Uterus (tissue), 2 donors: ENCODE data around the gene GALR1.

Source experiments
- CTCF ChIP-seq, 4 experiments: fragments of 200-600 bp in 2 of 4; fragments of 450-650 bp in 2 of 4; sonication (generic) in 2 of 4; IDR thresholded peaks; one replicate each; pipeline ENCODE4 v1.5.1; 2016 to 2019; ENCODE audit warnings: antibody characterized with exemption in 4 of 4, mild to moderate bottlenecking in 2 of 4, moderate library complexity in 1 of 4
- POLR2A ChIP-seq, 2 donors: fragments of 450-650 bp; IDR thresholded peaks; one replicate each; pipeline ENCODE4 v1.6.1; 2016; ENCODE audit warnings: antibody characterized with exemption in 2 of 2, mild to moderate bottlenecking in 1 of 2, moderate library complexity in 1 of 2

DNA sequence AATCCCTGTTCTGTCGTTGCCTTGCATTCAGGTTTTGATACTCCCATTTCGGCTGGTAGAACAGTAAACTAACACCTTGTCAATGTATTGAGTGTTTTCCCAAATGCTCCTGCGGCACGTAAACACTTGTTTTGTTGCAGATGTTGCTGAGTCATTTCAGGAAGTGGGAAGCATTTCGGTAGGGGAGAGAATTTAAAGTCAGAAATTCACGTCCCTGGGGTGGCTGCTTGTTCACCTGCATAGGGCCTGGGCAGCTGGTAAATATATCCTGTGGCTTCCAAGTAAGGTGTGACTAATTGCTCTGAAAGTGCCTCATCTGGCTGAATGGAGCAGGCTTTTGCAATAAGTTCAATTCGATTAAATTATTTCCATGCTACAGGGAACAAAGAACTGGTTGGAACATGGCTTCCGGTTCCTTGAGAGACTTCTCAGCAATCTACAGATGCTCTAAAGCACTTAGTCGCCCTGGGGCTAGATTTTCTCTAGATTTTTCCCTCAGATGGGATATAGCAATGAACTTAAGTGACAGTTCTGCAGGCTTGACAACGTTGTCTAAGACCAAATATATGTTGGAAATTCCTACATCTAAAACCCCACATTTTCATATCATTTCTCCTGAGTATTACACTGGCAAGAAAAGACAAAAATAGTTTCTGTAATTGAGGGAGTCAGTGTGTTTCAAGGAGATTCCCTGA is 5.2 kb downstream of the GALR1 start:
- no peak for TF ChIP-seq CTCF (IDR thresholded peaks at IDR 0.05)
- no peak for TF ChIP-seq POLR2A (IDR thresholded peaks at IDR 0.05)
